ENCODE results near the gene TENM4.

GRCh38 chr11:79363256-79363655 lies 77.6 kb downstream of the TENM4 start:
- TF ChIP-seq, protein P1, sequence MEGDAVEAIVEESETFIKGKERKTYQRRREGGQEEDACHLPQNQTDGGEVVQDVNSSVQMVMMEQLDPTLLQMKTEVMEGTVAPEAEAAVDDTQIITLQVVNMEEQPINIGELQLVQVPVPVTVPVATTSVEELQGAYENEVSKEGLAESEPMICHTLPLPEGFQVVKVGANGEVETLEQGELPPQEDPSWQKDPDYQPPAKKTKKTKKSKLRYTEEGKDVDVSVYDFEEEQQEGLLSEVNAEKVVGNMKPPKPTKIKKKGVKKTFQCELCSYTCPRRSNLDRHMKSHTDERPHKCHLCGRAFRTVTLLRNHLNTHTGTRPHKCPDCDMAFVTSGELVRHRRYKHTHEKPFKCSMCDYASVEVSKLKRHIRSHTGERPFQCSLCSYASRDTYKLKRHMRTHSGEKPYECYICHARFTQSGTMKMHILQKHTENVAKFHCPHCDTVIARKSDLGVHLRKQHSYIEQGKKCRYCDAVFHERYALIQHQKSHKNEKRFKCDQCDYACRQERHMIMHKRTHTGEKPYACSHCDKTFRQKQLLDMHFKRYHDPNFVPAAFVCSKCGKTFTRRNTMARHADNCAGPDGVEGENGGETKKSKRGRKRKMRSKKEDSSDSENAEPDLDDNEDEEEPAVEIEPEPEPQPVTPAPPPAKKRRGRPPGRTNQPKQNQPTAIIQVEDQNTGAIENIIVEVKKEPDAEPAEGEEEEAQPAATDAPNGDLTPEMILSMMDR (IDR thresholded peaks at IDR 0.05) = no peak
- no peak for TF ChIP-seq POLR2A (IDR thresholded peaks at IDR 0.05)

Measured in uterus (tissue), 2 donors.